ENCODE results near the gene ANK3. TPM values are rescaled to one million over a fixed set of nuclear protein-coding genes. Genes with fewer than 3 reads are reported as not detected.

Gene ANK3
- total RNA-seq, 1 experiment from 2014 or later, result 29.8 TPM

GRCh38 chr10:60262647-60263126 is 127.0 kb downstream of the ANK3 start:
- H3K27me3 Mint-ChIP-seq (ENCODE audit: unreplicated experiment), result no peaks in the 10 kb centered on the region
- H3K4me3 Mint-ChIP-seq (ENCODE audit: low read depth, unreplicated experiment), result no peak overlapping the region
- DNase-seq, result no peak
- H3K36me3 Mint-ChIP-seq (ENCODE audit: insufficient read depth, unreplicated experiment), result no peaks in the 10 kb centered on the region
- H3K27ac Mint-ChIP-seq (ENCODE audit: unreplicated experiment), result no peak overlapping the region
- H3K9me3 Mint-ChIP-seq (ENCODE audit: low read depth, unreplicated experiment), result no peaks in the 10 kb centered on the region
- no TSS peak for BruUV-seq (replicated peaks)
- TF ChIP-seq CTCF (IDR thresholded peaks at IDR 0.05; ENCODE audit: unreplicated experiment), result no peak
- intact Hi-C loops (cut with micrococcal nuclease; ENCODE audit: unreplicated experiment), result no loop called here
- CTCF ChIA-PET, result interaction anchor here (0.6 kb wide), 1 partner anchor 506 kb away, joined by 4 read pairs; no protein-coding TSS in a partner anchor
- no peaks in the 10 kb centered on the region for H3K4me1 Mint-ChIP-seq (ENCODE audit: low read depth, unreplicated experiment)

DNA sequence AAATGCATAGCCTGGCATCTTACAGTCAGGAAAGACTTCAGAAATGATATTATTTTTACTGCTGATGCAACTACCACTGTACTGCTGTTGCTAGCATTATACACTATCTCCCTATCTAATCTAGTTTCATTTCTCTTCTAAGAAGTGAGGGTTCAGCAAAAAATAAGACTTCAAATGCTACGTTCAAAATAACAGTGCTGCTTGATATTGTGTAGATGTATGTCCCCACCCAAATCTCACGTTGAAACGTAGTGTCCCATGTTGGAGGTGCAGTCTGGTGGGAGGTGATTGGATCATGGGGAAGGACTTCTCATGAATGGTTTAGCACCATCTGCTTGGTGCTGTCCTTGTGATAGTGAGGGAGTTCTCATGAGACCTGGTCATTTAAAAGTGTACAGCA is 129.4 kb downstream of the ANK3 start:
- no peaks in the 10 kb centered on the region for H3K36me3 Mint-ChIP-seq (ENCODE audit: insufficient read depth, unreplicated experiment)
- DNase-seq, result no peak
- CTCF ChIA-PET, result no interaction called here

DNA sequence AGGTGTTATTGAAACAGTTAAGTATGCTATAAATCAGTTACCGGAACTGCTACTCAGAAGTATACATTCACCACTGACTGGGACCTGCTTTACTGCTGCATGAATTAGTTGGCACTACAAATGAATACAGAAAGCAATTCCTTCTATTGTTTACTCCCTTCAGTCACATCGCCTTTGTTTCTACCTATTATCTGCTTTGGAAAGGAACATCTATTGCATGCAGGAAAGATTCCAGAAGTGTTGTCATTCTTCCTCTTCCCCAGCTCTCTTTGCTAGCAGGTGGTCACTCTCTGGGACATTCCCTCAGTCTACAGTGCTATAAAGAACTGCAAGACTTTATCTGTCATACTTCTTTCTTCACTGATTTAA is 131.3 kb downstream of the ANK3 start:
- no peak overlapping the region for H3K27ac Mint-ChIP-seq (ENCODE audit: unreplicated experiment)
- no peaks in the 10 kb centered on the region for H3K27me3 Mint-ChIP-seq (ENCODE audit: unreplicated experiment)
- BruUV-seq (replicated peaks), result no TSS peak
- H3K9me3 Mint-ChIP-seq (ENCODE audit: low read depth, unreplicated experiment), result no peaks in the 10 kb centered on the region
- intact Hi-C loops (cut with micrococcal nuclease; ENCODE audit: unreplicated experiment), result no loop called here
- no peak overlapping the region for H3K4me3 Mint-ChIP-seq (ENCODE audit: low read depth, unreplicated experiment)
- H3K36me3 Mint-ChIP-seq (ENCODE audit: insufficient read depth, unreplicated experiment), result no peaks in the 10 kb centered on the region
- no peak for TF ChIP-seq CTCF (IDR thresholded peaks at IDR 0.05; ENCODE audit: unreplicated experiment)
- CTCF ChIA-PET, result no interaction called here
- DNase-seq, result no peak
- no peaks in the 10 kb centered on the region for H3K4me1 Mint-ChIP-seq (ENCODE audit: low read depth, unreplicated experiment)

More for the DNA sequence above, 129.4 kb downstream of the ANK3 start:
- no TSS peak for BruUV-seq (replicated peaks)
- intact Hi-C loops (cut with micrococcal nuclease; ENCODE audit: unreplicated experiment), result no loop called here
- Mint-ChIP-seq H3K4me3 (ENCODE audit: low read depth, unreplicated experiment) (no peak overlapping the region), H3K9me3 (ENCODE audit: low read depth, unreplicated experiment) (no peaks in the 10 kb centered on the region), H3K27me3 (ENCODE audit: unreplicated experiment) (no peaks in the 10 kb centered on the region), H3K4me1 (ENCODE audit: low read depth, unreplicated experiment) (no peaks in the 10 kb centered on the region), H3K27ac (ENCODE audit: unreplicated experiment) (no peak overlapping the region)
- TF ChIP-seq CTCF (IDR thresholded peaks at IDR 0.05; ENCODE audit: unreplicated experiment), result no peak

DNA sequence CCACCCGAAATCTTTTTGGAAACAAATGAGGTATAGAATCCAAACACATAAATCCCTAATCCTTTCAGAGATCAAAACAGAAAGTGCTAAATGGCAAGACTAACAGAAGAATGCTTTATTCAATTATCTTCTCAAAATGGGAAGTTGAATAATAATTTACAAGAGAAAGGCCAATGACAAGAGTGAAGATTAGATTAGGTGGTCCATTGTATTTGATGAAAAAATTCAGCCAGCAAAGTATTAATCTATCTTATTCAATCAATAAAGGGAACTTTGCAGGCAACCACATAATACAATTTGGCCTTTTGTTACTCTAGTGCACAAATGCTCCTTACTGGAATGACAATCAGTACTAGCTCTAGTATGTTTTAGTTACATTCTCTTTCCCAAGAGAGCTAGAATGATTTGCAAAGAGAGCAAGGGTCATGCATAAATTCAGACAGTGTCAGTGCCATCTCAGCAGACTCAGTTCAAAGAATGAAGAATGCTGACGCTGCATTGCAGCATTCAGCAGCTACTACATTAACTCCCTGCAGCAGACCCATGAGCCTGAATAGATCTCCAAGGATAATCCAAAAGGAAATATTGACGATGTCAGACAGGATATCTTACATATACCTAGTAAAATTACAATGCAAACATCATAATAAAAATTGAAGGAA is 131.8 kb downstream of the ANK3 start:
- no peak for TF ChIP-seq CTCF (IDR thresholded peaks at IDR 0.05; ENCODE audit: unreplicated experiment)
- no peak for DNase-seq
- Mint-ChIP-seq H3K36me3 (ENCODE audit: insufficient read depth, unreplicated experiment) (no peaks in the 10 kb centered on the region), H3K27ac (ENCODE audit: unreplicated experiment) (no peak overlapping the region), H3K4me1 (ENCODE audit: low read depth, unreplicated experiment) (no peaks in the 10 kb centered on the region), H3K4me3 (ENCODE audit: low read depth, unreplicated experiment) (no peak overlapping the region), H3K27me3 (ENCODE audit: unreplicated experiment) (no peaks in the 10 kb centered on the region), H3K9me3 (ENCODE audit: low read depth, unreplicated experiment) (no peaks in the 10 kb centered on the region)
- intact Hi-C loops (cut with micrococcal nuclease; ENCODE audit: unreplicated experiment), result no loop called here
- BruUV-seq (replicated peaks), result no TSS peak
- CTCF ChIA-PET, result no interaction called here
